MG63 (cell line): ENCODE measurements around the gene IFT74. TPM values are rescaled to one million over a fixed set of nuclear protein-coding genes. Genes with fewer than 3 reads are reported as not detected.

ENCODE experiments used
- DNase-seq: peaks from one replicate; pipeline ENCODE4 v3.0.0-alpha.2; 2020
- H3K27me3 ChIP-seq: fragments of 250-450 bp; sonication (Bioruptor Pico); 2 replicates; pipeline ENCODE4 v1.5.1; 2020; ENCODE audit warnings: mild to moderate bottlenecking, moderate library complexity
- H3K36me3 ChIP-seq: fragments of 250-450 bp; sonication (Bioruptor Pico); 2 replicates; pipeline ENCODE4 v1.5.1; 2020; ENCODE audit warnings: mild to moderate bottlenecking, moderate library complexity
- H3K4me3 ChIP-seq: fragments of 250-450 bp; sonication (Bioruptor Pico); 2 replicates; pipeline ENCODE4 v1.5.1; 2020; ENCODE audit warnings: mild to moderate bottlenecking, moderate library complexity
- H3K9me3 ChIP-seq: fragments of 250-450 bp; sonication (Bioruptor Pico); 2 replicates; pipeline ENCODE4 v1.5.1; 2020; ENCODE audit warnings: mild to moderate bottlenecking, moderate library complexity
- total RNA-seq: library from RNA; depleted of rRNA; stranded (reverse); fragments of >200 nt; shearing (Covaris generic); gene quantifications from 2 replicates; pipeline ENCODE4 v1.2.3, GENCODE V29; 2014; ENCODE audit warnings: low replicate concordance

IFT74 gene
- total RNA-seq, 1 experiment from 2014 or later = 10.6 TPM

GRCh38 chr9:26954050-26954508 is 2.1 kb upstream of the IFT74 start:
- DNase-seq = no peak

GRCh38 chr9:26955222-26955903 is 849 bp upstream of the IFT74 start:
- Histone ChIP-seq H3K9me3 (no peaks in the 10 kb centered on the region), H3K27me3 (no peaks in the 10 kb centered on the region), H3K36me3 (no peaks in the 10 kb centered on the region), H3K4me3 (peak overlapping the region; percentile 61)
- peak; percentile 14 for DNase-seq

More at GRCh38 chr9:26954050-26954508, 2.1 kb upstream of the IFT74 start:
- Histone ChIP-seq H3K4me3 (no peak overlapping the region), H3K27me3 (no peaks in the 10 kb centered on the region), H3K36me3 (no peaks in the 10 kb centered on the region), H3K9me3 (no peaks in the 10 kb centered on the region)

DNA sequence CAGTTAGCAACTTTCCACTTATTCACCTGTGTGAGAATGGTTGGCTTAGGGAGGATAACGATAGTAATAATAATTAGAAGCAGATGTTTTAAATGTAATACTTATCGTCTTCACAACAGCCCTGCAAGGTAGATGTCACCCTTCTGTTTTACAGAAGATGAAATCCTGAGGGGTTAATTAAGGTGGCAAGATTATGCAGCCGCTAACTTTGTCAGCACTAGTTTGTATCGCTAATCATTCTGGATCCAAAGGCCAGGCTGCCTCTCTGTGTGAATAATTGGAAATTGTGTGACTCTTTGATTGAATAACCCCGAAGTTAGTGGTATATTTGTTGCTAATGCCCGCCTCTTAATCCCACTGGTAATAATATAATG is 635 bp downstream of the IFT74 start:
- Histone ChIP-seq H3K27me3 (no peaks in the 10 kb centered on the region), H3K36me3 (no peaks in the 10 kb centered on the region), H3K9me3 (no peaks in the 10 kb centered on the region), H3K4me3 (peak overlapping the region; percentile 61)
- DNase-seq = no peak

GRCh38 chr9:26971721-26972120 is 15.5 kb downstream of the IFT74 start:
- no peaks in the 10 kb centered on the region for H3K9me3 ChIP-seq

GRCh38 chr9:26973989-26974388 is 17.8 kb downstream of the IFT74 start:
- H3K4me3 ChIP-seq = no peak overlapping the region
- no peaks in the 10 kb centered on the region for H3K9me3 ChIP-seq
- H3K36me3 ChIP-seq = no peaks in the 10 kb centered on the region
- no peak for DNase-seq
- no peaks in the 10 kb centered on the region for H3K27me3 ChIP-seq

More at GRCh38 chr9:26971721-26972120, 15.5 kb downstream of the IFT74 start:
- Histone ChIP-seq H3K27me3 (no peaks in the 10 kb centered on the region), H3K4me3 (no peak overlapping the region), H3K36me3 (no peaks in the 10 kb centered on the region)
- no peak for DNase-seq

DNA sequence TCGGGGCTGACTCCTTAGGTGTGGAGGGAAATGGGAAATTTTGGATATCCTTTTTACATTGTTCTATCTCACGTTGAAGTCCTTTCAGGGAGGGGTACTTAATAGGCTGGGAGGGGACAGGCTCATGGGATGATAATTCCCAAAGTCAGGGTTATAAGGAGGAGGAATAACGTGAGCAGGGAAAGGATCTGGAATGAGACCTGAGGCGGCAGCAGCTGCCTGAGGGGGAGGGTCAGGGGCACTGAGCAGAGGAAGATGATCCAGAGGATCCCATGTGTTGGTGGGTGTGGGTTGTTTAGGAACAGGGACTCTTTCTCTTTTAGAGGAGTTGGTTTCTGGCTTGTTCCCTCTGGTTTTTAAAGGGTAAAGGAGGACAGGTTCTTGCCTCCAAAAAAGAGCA is 18.7 kb downstream of the IFT74 start:
- Histone ChIP-seq H3K27me3 (no peaks in the 10 kb centered on the region), H3K9me3 (no peaks in the 10 kb centered on the region), H3K4me3 (no peak overlapping the region), H3K36me3 (no peaks in the 10 kb centered on the region)
- no peak for DNase-seq

- no peaks in the 10 kb centered on the region for H3K27me3 ChIP-seq
- H3K9me3 ChIP-seq = no peaks in the 10 kb centered on the region
- no peak overlapping the region for H3K4me3 ChIP-seq
- DNase-seq = peak; percentile 0
- H3K36me3 ChIP-seq = no peaks in the 10 kb centered on the region
Measured at GRCh38 chr9:26975728-26976707, 19.8 kb downstream of the IFT74 start.

- no peak for DNase-seq
- Histone ChIP-seq H3K4me3 (no peak overlapping the region), H3K27me3 (no peaks in the 10 kb centered on the region), H3K36me3 (peaks cover 2% of the 10 kb centered on the region; the same call in 1 of the 2 replicates), H3K9me3 (no peaks in the 10 kb centered on the region)
Measured at GRCh38 chr9:26983340-26983739, 27.1 kb downstream of the IFT74 start.

DNA sequence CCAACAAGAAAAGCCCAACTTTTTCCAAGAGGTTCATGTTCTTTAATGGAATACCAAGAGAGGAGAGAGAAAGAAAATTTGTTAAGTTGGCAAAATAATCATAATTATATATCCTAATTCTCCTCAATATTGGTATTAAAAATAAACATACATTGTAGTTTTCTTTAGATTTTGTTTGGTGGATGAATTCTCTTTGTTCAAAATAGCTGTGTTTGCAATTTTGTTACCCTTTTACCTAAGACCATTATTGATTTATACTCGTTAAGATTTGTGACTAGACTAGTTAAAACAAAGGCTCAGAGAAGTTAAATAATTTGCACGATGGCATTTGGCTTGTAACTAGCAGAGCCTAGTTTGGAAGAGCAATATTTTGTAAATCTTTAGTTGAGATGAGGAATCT is 39.6 kb downstream of the IFT74 start:
- H3K9me3 ChIP-seq = no peaks in the 10 kb centered on the region
- no peaks in the 10 kb centered on the region for H3K36me3 ChIP-seq
- no peak for DNase-seq
- no peak overlapping the region for H3K4me3 ChIP-seq
- H3K27me3 ChIP-seq = no peaks in the 10 kb centered on the region

GRCh38 chr9:27003426-27004077 is 47.3 kb downstream of the IFT74 start:
- no peaks in the 10 kb centered on the region for H3K36me3 ChIP-seq
- H3K9me3 ChIP-seq = no peaks in the 10 kb centered on the region
- H3K27me3 ChIP-seq = no peaks in the 10 kb centered on the region
- no peak for DNase-seq
- H3K4me3 ChIP-seq = no peak overlapping the region

DNA sequence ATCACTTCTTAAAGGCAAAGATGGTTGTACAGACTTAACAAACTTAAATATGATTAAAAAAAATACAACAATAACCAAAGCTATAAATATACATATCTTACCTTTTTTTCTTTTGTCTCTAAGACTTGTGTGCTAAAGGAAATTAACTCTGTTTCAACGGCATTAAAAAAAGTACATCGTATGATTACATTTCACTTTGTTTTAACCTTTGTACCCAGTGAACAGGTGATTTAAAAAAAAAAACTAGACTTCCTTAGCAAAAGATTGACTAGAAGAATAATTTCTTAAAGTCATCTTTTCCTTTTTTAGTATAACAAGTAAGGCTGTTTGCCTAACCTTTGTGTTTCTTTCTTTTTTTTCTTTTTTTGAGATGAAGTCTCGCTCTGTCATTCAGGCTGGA is 49.3 kb downstream of the IFT74 start, which contains the start of gene LRRC19:
LRRC19 (minus strand) TSS at position 182 of the 400 bp plus-strand sequence. CDS start 5,978 bp downstream, outside the sequence.
- Histone ChIP-seq H3K9me3 (no peaks in the 10 kb centered on the region), H3K27me3 (no peaks in the 10 kb centered on the region), H3K4me3 (no peak within 1 kb of the TSS), H3K36me3 (no peaks in the 10 kb centered on the region)
- no peak for DNase-seq

- Histone ChIP-seq H3K4me3 (no peak overlapping the region), H3K27me3 (no peaks in the 10 kb centered on the region), H3K9me3 (no peaks in the 10 kb centered on the region), H3K36me3 (peaks cover 3% of the 10 kb centered on the region; the same call in 1 of the 2 replicates)
- DNase-seq = no peak
Measured at GRCh38 chr9:27019589-27019988, 63.4 kb downstream of the IFT74 start.

GRCh38 chr9:27022920-27023319 is 66.7 kb downstream of the IFT74 start:
- no peaks in the 10 kb centered on the region for H3K9me3 ChIP-seq
- DNase-seq = no peak
- H3K27me3 ChIP-seq = no peaks in the 10 kb centered on the region
- no peak overlapping the region for H3K4me3 ChIP-seq
- H3K36me3 ChIP-seq = peaks cover 3% of the 10 kb centered on the region; the same call in 1 of the 2 replicates

DNA sequence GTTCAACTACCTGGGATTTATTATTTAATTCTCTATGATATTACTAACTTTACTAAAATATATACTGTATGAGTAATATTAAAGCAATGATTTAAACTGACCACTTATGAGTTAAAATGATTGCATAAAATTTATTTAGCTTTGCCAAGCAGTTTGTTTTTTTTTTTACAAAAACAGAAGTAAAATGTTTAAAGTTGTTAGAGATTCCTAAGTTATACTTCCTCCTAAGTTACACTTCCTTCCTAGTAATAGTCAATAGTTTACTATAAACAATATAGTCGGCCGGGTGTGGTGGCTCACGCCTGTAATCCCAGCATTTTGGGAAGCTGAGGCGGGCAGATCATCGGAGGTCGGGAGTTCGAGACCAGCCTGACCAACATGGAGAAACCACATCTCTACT is 73.0 kb downstream of the IFT74 start:
- Histone ChIP-seq H3K4me3 (no peak overlapping the region), H3K27me3 (no peaks in the 10 kb centered on the region), H3K36me3 (peaks cover 1% of the 10 kb centered on the region; the same call in 1 of the 2 replicates), H3K9me3 (no peaks in the 10 kb centered on the region)
- DNase-seq = no peak

DNA sequence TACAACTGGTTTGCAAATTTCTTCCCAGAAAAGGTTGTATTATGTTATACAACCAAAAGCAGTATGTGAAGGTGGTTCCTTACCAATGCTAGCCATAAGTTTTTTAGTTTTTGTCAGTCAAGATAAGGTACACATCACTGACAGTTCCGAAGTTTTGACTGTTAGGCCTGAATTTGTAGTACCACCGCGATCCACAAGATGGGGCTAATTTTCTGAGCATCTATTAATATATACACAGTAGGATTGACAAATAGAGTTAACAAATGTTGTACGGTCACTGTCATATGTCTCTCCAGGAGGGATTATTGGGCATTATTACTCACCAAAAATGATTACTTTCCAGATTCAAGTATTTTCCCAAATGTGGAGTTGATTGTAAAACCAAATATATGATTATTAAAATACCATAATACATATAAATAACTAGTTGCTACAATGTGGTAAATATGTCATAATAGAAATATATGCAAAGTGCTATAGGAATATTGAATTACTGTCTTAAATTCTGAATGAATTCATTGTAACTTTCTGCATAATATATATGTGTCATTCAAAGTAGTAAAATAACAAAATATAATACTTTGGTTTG is 77.7 kb downstream of the IFT74 start:
- H3K36me3 ChIP-seq = no peaks in the 10 kb centered on the region
- H3K9me3 ChIP-seq = no peaks in the 10 kb centered on the region
- DNase-seq = peak; percentile 17
- no peaks in the 10 kb centered on the region for H3K27me3 ChIP-seq
- no peak overlapping the region for H3K4me3 ChIP-seq

DNA sequence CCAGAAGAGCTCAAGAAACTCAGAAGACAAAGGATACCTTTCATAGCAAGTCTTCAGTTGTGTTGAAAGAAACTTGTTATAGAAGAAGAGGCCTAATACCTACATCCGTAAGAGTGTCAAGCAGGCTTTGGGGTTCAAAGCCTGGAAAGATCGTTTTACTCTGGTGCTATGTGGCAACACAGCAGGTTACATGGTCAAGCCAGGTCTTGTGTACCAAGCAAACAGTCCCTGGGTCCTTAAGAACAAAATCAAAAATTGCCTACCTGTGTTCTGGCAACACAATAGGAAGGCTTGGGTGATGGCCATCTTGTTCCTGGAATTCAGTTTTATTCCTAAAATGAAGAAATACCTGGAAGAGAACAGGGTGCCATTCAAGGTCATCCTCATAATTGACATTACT is 81.3 kb downstream of the IFT74 start:
- Histone ChIP-seq H3K36me3 (no peaks in the 10 kb centered on the region), H3K9me3 (no peaks in the 10 kb centered on the region), H3K4me3 (no peak overlapping the region), H3K27me3 (no peaks in the 10 kb centered on the region)
- no peak for DNase-seq
